H7 (cell line): Measurements from ENCODE around the gene GBP4. TPM values are rescaled to one million over a fixed set of nuclear protein-coding genes. Genes with fewer than 3 reads are reported as not detected.

Experiments
- DNase-seq: peaks from one replicate; pipeline ENCODE4 v3.0.0; 2012
- H3K27me3 ChIP-seq: 2 replicates; pipeline ENCODE4 v1.6.0; 2011; ENCODE audit warnings: mild to moderate bottlenecking, low read length; ENCODE audit not compliant: control insufficient read depth, insufficient read depth
- H3K36me3 ChIP-seq: replicated peaks from 2 replicates; pipeline ENCODE4 v1.5.1; 2011; ENCODE audit warnings: low read length; ENCODE audit not compliant: control insufficient read depth, insufficient read depth
- H3K4me3 ChIP-seq: 2 replicates; pipeline ENCODE4 v1.5.1; 2011; ENCODE audit warnings: low read depth, mild to moderate bottlenecking, control low read depth, low read length, moderate library complexity; ENCODE audit not compliant: insufficient read depth
- total RNA-seq: library from RNA; depleted of rRNA; stranded (reverse); fragments of >200 nt; shearing (Covaris generic); gene quantifications from 2 replicates; pipeline ENCODE4 v1.2.3, GENCODE V29; 2014

The GBP4 gene
- total RNA-seq, 1 experiment from 2014 or later: 0.07 TPM

DNA sequence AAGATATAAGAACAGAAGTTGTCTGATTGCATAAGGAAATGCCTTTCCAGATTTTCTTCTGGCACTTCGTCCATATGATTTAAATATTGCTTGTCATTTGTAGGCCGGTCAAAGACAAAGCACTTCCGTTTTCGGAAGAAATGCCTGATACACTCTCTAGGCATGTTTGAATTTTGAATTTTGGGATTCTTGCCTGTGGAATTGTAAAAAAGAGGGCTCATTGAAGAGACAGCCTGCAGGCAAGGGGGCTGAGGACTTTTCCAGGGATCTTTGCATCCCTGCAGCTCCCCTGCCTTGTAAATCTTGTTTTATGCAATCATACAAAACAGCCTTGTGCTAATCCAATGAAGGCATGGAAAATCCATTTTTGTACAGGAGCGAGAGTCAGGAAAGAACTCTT is 7.4 kb downstream of the GBP4 start:
- no peaks in the 10 kb centered on the region for H3K36me3 ChIP-seq
- DNase-seq: no peak
- H3K4me3 ChIP-seq: no peak overlapping the region
- H3K27me3 ChIP-seq: no peaks in the 10 kb centered on the region

DNA sequence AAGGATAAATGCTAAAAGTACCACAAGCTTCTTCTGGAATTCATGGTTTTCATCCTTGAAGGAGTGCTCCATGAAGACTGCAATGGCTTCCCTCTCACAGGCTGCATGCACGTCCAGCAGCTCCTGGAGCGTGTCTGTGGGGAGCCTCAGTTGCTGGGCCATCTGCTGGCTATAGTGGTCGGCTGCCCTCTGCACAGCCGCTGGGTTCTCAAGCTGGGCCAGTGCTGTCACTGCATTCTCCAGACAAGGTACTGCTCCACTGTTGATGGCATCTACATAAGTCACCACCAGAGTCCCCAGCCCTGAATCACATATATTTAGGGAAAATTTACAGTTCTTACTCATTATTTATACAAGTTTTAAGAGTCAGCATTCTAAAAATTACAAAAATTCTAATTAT is 8.7 kb downstream of the GBP4 start:
- no peak for DNase-seq
- H3K4me3 ChIP-seq: no peak overlapping the region
- no peaks in the 10 kb centered on the region for H3K36me3 ChIP-seq
- no peaks in the 10 kb centered on the region for H3K27me3 ChIP-seq

GRCh38 chr1:89179343-89179742 is 19.4 kb downstream of the GBP4 start:
- no peak for DNase-seq
- H3K27me3 ChIP-seq: no peaks in the 10 kb centered on the region
- H3K4me3 ChIP-seq: no peak overlapping the region
- no peaks in the 10 kb centered on the region for H3K36me3 ChIP-seq

- DNase-seq: no peak
- Histone ChIP-seq H3K36me3 (no peaks in the 10 kb centered on the region), H3K27me3 (no peaks in the 10 kb centered on the region), H3K4me3 (no peak overlapping the region)
These were observed 21.8 kb downstream of the GBP4 start for GRCh38 chr1:89176971-89177370.

- no peak within 1 kb of the TSS for H3K4me3 ChIP-seq
- no peaks in the 10 kb centered on the region for H3K27me3 ChIP-seq
- DNase-seq: no peak
- H3K36me3 ChIP-seq: no peaks in the 10 kb centered on the region
These were observed 23.0 kb downstream of the GBP4 start, which contains the start of gene GBP7 for GRCh38 chr1:89175601-89176256. Gene GBP7, minus strand, starts transcription at chr1:89176003. Its CDS starts 4,068 bp downstream, at chr1:89171935.

DNA sequence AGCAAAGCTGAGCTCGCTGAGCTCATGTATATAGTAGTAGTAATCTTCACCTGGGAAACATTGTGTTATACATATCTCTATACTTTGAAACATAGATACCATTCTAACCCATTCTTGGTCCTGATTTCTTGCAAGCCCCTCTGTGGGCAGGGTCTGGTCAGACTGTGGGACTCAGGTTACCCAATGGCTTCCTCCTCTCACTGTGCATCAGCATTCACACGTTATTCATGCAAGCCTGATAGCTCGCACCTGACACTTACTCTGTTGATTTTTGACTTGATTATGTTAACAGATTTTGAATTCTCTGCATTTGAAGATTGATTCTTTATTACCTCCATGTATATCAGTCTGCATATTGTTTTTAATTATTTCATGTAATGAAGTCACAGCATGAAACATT is 24.3 kb downstream of the GBP4 start:
- H3K27me3 ChIP-seq: no peaks in the 10 kb centered on the region
- no peak overlapping the region for H3K4me3 ChIP-seq
- no peak for DNase-seq
- H3K36me3 ChIP-seq: no peaks in the 10 kb centered on the region

- no peak for DNase-seq
- Histone ChIP-seq H3K4me3 (no peak overlapping the region), H3K36me3 (no peaks in the 10 kb centered on the region), H3K27me3 (no peaks in the 10 kb centered on the region)
These were observed 26.1 kb downstream of the GBP4 start for GRCh38 chr1:89172468-89173143.

DNA sequence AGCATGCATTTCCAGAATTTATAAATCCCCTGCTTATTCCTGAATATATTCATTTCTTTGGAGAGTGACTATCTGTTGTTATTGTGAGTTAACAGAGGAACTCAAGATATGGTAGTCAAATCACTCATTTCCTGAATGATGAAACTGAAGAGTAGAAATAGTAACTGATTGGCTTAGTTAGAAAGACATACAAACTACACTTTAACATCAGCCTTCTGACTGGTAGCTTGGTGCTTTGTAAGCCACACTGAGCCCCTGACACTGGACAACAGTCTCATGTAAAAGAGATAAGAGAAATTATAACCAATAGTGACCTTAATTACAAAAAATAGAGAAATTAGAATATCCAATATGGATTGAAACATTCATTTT is 27.7 kb downstream of the GBP4 start:
- no peaks in the 10 kb centered on the region for H3K27me3 ChIP-seq
- DNase-seq: no peak
- H3K36me3 ChIP-seq: no peaks in the 10 kb centered on the region
- no peak overlapping the region for H3K4me3 ChIP-seq

GRCh38 chr1:89170170-89171066 is 28.3 kb downstream of the GBP4 start:
- H3K4me3 ChIP-seq: no peak overlapping the region
- DNase-seq: no peak
- no peaks in the 10 kb centered on the region for H3K36me3 ChIP-seq
- no peaks in the 10 kb centered on the region for H3K27me3 ChIP-seq

DNA sequence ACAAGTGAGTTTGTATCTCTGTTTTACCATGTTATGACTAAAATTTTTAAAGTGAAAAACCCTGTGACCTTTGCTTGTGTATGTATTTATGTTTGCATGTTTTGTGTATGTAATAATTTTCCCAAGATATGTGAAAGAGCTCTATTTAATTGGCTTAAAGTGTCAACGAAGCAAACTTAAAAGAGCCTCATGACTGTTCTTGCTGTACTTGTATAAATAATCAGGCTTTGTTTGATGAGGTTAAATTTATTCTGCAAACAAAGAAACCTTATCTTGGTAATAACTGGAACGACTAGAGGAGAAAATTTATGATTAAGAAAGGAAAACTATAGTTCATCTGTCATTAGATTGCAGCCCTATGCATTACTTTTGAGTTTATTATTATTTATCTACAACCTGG is 29.6 kb downstream of the GBP4 start:
- no peak overlapping the region for H3K4me3 ChIP-seq
- no peaks in the 10 kb centered on the region for H3K36me3 ChIP-seq
- DNase-seq: no peak
- no peaks in the 10 kb centered on the region for H3K27me3 ChIP-seq

DNA sequence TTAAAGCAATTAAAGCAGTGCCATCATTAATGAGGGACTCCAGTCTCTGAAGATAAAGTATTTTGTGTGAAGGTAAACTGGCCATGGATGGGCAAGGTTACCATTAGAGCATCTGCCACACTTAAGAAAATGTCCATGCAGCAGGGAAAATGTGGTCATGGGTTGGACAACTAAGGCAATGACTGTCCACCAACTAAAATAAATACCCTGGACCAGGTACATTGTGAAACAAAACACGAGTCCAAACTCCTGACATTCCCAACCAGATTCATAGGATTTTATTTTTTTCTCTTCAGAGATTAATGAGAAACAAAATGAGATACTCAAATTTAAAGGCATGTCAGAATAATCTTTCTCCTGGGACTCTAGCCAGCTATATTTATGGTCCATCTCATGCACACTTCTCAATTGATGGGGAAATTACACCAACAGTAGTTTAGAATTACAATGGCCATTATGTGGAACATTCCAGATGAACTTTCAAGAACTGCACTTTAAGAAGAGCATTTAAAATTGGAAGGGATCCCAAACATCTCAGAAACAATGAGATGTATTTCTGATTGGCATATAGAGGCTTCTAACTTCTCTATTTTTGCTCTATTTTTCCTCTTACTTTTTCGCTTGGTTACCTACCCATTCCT is 31.0 kb downstream of the GBP4 start:
- Histone ChIP-seq H3K4me3 (no peak overlapping the region), H3K27me3 (no peaks in the 10 kb centered on the region), H3K36me3 (no peaks in the 10 kb centered on the region)
- no peak for DNase-seq

- Histone ChIP-seq H3K4me3 (no peak overlapping the region), H3K27me3 (no peaks in the 10 kb centered on the region), H3K36me3 (no peaks in the 10 kb centered on the region)
- no peak for DNase-seq
These were observed 32.0 kb downstream of the GBP4 start for GRCh38 chr1:89166705-89167104.

DNA sequence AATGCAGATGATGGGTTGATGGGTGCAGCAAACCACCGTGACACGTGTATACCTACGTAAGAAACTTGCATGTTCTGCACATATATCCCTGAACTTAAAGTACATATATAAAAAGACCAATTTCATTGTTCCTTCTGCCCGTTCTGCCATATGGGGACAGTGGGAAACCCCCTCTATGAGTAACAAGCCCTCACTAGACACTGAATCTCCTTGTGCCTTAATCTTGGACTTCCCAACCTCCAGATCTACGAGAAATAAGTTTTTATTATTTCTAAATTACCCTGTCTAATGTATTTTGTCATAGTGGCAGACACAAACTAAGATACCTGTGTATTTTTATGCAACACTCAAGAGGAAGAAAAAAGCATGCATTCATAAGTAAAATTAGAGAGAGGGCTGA is 32.9 kb downstream of the GBP4 start:
- no peak for DNase-seq
- Histone ChIP-seq H3K4me3 (no peak overlapping the region), H3K27me3 (no peaks in the 10 kb centered on the region), H3K36me3 (no peaks in the 10 kb centered on the region)

DNA sequence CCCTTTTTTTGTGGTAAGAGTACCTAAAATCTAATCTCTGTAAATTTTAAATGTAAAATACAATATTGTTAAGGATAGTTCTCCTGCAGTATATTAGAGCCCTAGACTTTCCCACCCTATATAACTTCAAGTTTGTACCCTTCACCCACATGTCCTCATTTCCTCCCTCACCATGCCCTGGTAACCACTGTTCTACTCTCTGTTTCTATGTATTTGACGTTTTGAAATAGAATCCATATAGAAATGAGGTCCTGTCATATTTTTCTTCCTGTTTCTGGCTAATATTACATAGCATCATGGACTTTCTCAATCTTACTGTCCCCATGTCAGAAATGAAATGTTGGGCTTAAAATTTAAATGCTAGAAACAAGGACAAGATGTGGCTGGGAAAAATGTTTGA is 47.7 kb downstream of the GBP4 start:
- H3K4me3 ChIP-seq: no peak overlapping the region
- no peaks in the 10 kb centered on the region for H3K27me3 ChIP-seq
- no peaks in the 10 kb centered on the region for H3K36me3 ChIP-seq
- no peak for DNase-seq
